ENCODE results near the gene METTL9. TPM values are rescaled to one million over a fixed set of nuclear protein-coding genes. Genes with fewer than 3 reads are reported as not detected.
"Not testable (repeated sequence)": the region's sequence is repeated elsewhere in the genome, so short reads cannot be mapped to it uniquely, and the experiment has no call there.

The METTL9 gene
- total and polyA plus RNA-seq, 9 of the 15 experiments (the other 6 are each of a cell fraction or from before 2014, with no cell fraction given): 12.2 to 107 (median 79.1) TPM

- in situ Hi-C loops (cut with MboI): loop anchor here (25.0 kb wide), 1 partner anchor 252 kb away; no protein-coding TSS in a partner anchor
- H3K36me3 ChIP-seq (ENCODE audit: control insufficient read depth, insufficient read depth, low read length); FAIRE-seq; H3K9me3 ChIP-seq (replicated peaks; ENCODE audit: control insufficient read depth, insufficient read depth, low read depth, low read length); BruUV-seq (replicated peaks); POLR2A ChIA-PET; CTCF ChIA-PET (ENCODE audit: low intra/inter-chr PET ratio); H3K4me2 ChIP-seq (ENCODE audit: insufficient read depth, low read length); DNase-seq (ENCODE audit: extremely low read depth in 1 of 4, low spot score in 3 of 4); H3K9me1 ChIP-seq (ENCODE audit: control insufficient read depth, insufficient read depth, low read length); H2AFZ ChIP-seq (ENCODE audit: low read depth, low read length); H3K79me2 ChIP-seq (ENCODE audit: control insufficient read depth, insufficient read depth, low read length); H3K4me3 ChIP-seq; intact Hi-C loops (cut with micrococcal nuclease); H3K9ac ChIP-seq (ENCODE audit: insufficient read depth in 1 of 2, low read depth in 2 of 2, low read length in 2 of 2); H3K27ac ChIP-seq (ENCODE audit: extremely low read depth, low read depth, low read length); H3K4me1 ChIP-seq (replicated peaks in 1 of 2; ENCODE audit: control insufficient read depth in 2 of 2, insufficient read depth in 2 of 2, low read length in 2 of 2); ATAC-seq; H4K20me1 ChIP-seq (replicated peaks; ENCODE audit: control insufficient read depth, insufficient read depth, low read length): not testable (repeated sequence)
- peaks cover 6 to 12% of the 10 kb centered on the region in 2 experiments; a peak in 4 of 5 replicates for H3K27me3 ChIP-seq (ENCODE audit: control insufficient read depth in 2 of 2, insufficient read depth in 2 of 2, low read length in 2 of 2)
- TF ChIP-seq HBP1 (CRISPR knock-in tag; IDR thresholded peaks at IDR 0.05): 0 out of 2 replicates have a peak, but pooled peaks have one; percentile 55
- 0 out of 4 replicates have a peak, but pooled peaks of 1 of the 2 experiments have one; percentile 50 for TF ChIP-seq MCM7 (IDR thresholded peaks at IDR 0.05)
- TF ChIP-seq ZNF512 (tag; IDR thresholded peaks at IDR 0.05): peak; percentile 61; the same call in 1 of the 2 replicates
- TF ChIP-seq ELF4 (CRISPR knock-in tag; IDR thresholded peaks at IDR 0.05): 0 out of 2 replicates have a peak, but pooled peaks have one; percentile 9
- 0 out of 4 replicates have a peak, but pooled peaks of 1 of the 2 experiments have one; percentile 71 for TF ChIP-seq BCLAF1 (IDR thresholded peaks at IDR 0.05; ENCODE audit: borderline replicate concordance in 1 of 2, control insufficient read depth in 1 of 2, low read depth in 2 of 2, low read length in 1 of 2)
- WGBS (ENCODE audit: insufficient coverage, low coverage, missing lambda C conversion rate): 0% methylated on average over 1 of the region's 1 CpG
These were observed 35.0 kb upstream of the METTL9 start for GRCh38 chr16:21564367-21564766.

All from K562 (cell line).